ENCODE results near the gene DTX1.

DTX1 gene

DNA sequence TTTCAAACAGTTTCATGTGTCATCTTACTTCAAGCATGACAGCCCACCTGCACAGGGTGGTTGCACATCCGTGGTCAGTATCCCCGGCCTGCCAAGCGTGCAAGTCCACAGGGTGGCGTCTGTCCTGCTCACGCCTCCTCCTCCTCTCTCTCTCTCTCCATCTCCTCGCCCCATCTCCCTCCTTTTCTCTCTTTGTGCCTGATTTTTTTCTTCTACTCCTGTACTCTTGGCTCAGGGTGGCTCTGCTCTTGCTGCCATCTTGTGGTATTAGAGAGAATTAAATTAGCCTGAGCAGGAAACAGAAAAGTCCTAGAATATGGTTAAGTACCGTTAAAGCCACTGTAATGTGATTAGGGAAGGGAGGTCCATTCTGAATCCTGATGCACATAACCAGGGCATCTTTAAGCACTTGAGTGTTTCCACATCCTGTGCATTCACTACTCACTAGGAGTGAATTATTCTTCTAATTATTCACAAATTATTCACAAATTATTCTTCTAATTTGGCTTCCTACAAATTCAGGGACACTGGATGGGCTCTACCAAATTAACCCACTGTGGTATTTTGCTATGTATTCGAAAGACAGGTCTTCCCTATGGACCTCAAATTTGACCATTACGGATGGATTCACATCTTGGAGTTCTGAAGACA lies 25.5 kb upstream of the DTX1 start:
- H3K9me3 ChIP-seq (ENCODE audit: control insufficient read depth, insufficient read depth, low read depth, low read length), result no peaks in the 10 kb centered on the region

DNA sequence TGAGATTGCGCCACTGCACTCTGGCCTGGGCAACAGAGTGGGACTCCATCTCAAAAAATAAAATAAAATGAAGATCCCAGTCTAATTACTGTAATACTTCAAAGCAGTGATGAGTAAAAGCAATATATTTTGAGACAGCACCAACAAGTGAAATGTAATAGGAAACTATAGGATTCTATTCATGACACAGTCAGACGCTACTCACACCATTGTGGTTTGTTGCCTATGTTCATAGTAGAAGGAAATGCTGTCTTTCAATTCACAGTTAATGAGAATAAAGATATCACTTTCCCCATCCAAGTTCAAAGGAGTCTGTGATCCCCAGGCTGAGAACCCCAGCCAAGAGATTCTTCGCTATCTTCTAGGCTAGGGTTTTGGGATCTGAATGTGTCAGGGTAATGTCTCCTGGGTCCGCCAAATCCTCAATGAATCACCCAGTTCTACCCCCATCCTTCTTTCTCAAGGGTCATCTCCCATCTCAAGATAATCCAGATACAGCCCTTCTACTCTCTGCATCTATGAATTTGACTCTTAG lies 16.6 kb upstream of the DTX1 start:
- Histone ChIP-seq H3K4me3 (ENCODE audit: low read depth, low read length) (no peak overlapping the region), H3K27ac (ENCODE audit: extremely low read depth, low read depth, low read length) (no peak overlapping the region), H3K4me1 (ENCODE audit: control insufficient read depth, insufficient read depth, low read length) (no peaks in the 10 kb centered on the region), H3K36me3 (ENCODE audit: control insufficient read depth in 2 of 2, insufficient read depth in 1 of 2, low read length in 2 of 2) (no peaks in the 10 kb centered on the region), H3K9me3 (ENCODE audit: control insufficient read depth, insufficient read depth, low read depth, low read length) (no peaks in the 10 kb centered on the region)
- TF ChIP-seq ZNF416 (tag by site-specific recombination; IDR thresholded peaks at IDR 0.05) (no peak), ZNF624 (tag by site-specific recombination; IDR thresholded peaks at IDR 0.05) (no peak), GLI2 (tag by site-specific recombination; IDR thresholded peaks at IDR 0.05; ENCODE audit: borderline replicate concordance, low read depth) (no peak), ZNF311 (tag by site-specific recombination; IDR thresholded peaks at IDR 0.05; ENCODE audit: borderline replicate concordance) (no peak), PRDM10 (tag by site-specific recombination; IDR thresholded peaks at IDR 0.05) (no peak), ZNF280C (tag by site-specific recombination; IDR thresholded peaks at IDR 0.05) (no peak), ZNF544 (tag by site-specific recombination; IDR thresholded peaks at IDR 0.05) (no peak), ZNF560 (tag by site-specific recombination; IDR thresholded peaks at IDR 0.05; ENCODE audit: borderline replicate concordance) (no peak)
- ChIA-PET POLR2A (no interaction called here), CTCF (interaction anchor here (1.0 kb wide), 1 partner anchor 8 kb away, joined by 3 read pairs; no protein-coding TSS in a partner anchor)

More for the DNA sequence above, 25.5 kb upstream of the DTX1 start:
- ChIA-PET POLR2A (no interaction called here), CTCF (interaction anchor here (0.7 to 3.1 kb wide), 14 partner anchors 10 to 144 kb away, joined by 3 to 26 read pairs (median 4); no protein-coding TSS in a partner anchor)
- peak; percentile 62; the same call in 1 of the 2 replicates for TF ChIP-seq PRDM1 (tag by site-specific recombination; IDR thresholded peaks at IDR 0.05)
- TF ChIP-seq ZBTB17 (tag by site-specific recombination; IDR thresholded peaks at IDR 0.05), result peak; percentile 74
- TF ChIP-seq ZNF658 (tag by site-specific recombination; IDR thresholded peaks at IDR 0.05), result no peak
- TF ChIP-seq, protein P1, sequence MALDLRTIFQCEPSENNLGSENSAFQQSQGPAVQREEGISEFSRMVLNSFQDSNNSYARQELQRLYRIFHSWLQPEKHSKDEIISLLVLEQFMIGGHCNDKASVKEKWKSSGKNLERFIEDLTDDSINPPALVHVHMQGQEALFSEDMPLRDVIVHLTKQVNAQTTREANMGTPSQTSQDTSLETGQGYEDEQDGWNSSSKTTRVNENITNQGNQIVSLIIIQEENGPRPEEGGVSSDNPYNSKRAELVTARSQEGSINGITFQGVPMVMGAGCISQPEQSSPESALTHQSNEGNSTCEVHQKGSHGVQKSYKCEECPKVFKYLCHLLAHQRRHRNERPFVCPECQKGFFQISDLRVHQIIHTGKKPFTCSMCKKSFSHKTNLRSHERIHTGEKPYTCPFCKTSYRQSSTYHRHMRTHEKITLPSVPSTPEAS (tag by site-specific recombination; IDR thresholded peaks at IDR 0.05), result no peak
- TF ChIP-seq ZNF654 (tag by site-specific recombination; IDR thresholded peaks at IDR 0.05; ENCODE audit: low read depth), result peak; percentile 70
- peak; percentile 77 for TF ChIP-seq ZNF362 (tag by site-specific recombination; IDR thresholded peaks at IDR 0.05)
- TF ChIP-seq CTCF (tag by site-specific recombination; IDR thresholded peaks at IDR 0.05), result peak; percentile 48; the same call in 1 of the 2 replicates
- Histone ChIP-seq H3K27ac (ENCODE audit: extremely low read depth, low read depth, low read length) (no peak overlapping the region), H3K4me1 (ENCODE audit: control insufficient read depth, insufficient read depth, low read length) (no peaks in the 10 kb centered on the region), H3K4me3 (ENCODE audit: low read depth, low read length) (no peak overlapping the region), H3K36me3 (ENCODE audit: control insufficient read depth in 2 of 2, insufficient read depth in 1 of 2, low read length in 2 of 2) (no peaks in the 10 kb centered on the region)

Data from HEK293 (cell line).